NCI-H2029 treated with DMSO at 0.1 percent for 48 hours (cell line): ENCODE data around the gene RPAP3.
A peak's percentile ranks its signal among the peaks of the same experiment; 100 is the strongest.

Experiments used
- DNase-seq: peaks from one replicate; lab custom pipeline; 2025; lab: John Stamatoyannopoulos, UW

Gene RPAP3, protein sequence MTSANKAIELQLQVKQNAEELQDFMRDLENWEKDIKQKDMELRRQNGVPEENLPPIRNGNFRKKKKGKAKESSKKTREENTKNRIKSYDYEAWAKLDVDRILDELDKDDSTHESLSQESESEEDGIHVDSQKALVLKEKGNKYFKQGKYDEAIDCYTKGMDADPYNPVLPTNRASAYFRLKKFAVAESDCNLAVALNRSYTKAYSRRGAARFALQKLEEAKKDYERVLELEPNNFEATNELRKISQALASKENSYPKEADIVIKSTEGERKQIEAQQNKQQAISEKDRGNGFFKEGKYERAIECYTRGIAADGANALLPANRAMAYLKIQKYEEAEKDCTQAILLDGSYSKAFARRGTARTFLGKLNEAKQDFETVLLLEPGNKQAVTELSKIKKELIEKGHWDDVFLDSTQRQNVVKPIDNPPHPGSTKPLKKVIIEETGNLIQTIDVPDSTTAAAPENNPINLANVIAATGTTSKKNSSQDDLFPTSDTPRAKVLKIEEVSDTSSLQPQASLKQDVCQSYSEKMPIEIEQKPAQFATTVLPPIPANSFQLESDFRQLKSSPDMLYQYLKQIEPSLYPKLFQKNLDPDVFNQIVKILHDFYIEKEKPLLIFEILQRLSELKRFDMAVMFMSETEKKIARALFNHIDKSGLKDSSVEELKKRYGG

GRCh38 chr12:47705566-47706425, at the start of gene RPAP3:
Gene RPAP3, minus strand, starts transcription at chr12:47706030. Its CDS starts 3,190 bp downstream, at chr12:47702840.
- peak; percentile 62 for DNase-seq

DNA sequence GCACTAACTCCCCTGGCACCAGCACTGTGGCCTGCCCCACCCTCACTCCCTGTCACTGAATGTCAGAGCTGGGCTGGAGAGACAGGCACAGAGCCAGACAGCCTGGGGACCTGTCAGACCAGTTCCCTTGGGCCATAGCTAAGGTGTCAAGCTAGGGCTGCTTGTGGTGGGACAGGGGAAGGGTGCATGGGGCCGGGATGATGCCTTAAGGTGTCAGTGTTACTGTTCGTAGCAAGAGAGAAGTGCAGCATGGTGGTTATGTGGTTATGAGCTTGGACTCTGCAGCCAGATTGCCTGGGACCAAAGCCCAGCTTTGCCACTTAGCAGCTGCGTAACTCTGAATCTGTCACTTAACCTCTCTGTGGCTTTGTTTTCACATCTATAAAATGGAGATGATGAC, 49.1 kb upstream of the RPAP3 start:
- peak; percentile 74 for DNase-seq

- no peak for DNase-seq
These were observed 48.3 kb upstream of the RPAP3 start for GRCh38 chr12:47754126-47754525.

- no peak for DNase-seq
These were observed 47.5 kb upstream of the RPAP3 start for GRCh38 chr12:47753021-47754001.

GRCh38 chr12:47752552-47752951, 46.7 kb upstream of the RPAP3 start:
- DNase-seq: no peak

DNA sequence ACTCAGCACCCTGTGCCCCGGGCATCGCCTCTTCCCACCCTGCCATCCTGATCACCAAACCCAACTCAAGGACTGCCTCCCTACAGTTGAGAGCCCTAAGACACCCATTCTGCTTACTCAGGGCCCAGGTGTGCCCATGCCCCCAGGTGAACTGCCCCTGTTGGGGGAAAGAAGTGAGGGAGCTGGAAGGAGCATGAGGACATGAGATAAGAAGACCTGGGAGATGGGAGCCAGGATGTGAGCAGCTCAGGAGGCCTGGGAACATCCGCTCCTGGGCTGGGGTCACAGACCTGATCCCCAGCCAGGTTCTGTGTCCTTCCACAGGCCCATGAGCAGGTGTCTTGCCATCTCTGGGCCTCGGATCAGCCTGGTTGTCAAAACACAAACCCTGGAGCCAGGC, 46.3 kb upstream of the RPAP3 start:
- no peak for DNase-seq

DNA sequence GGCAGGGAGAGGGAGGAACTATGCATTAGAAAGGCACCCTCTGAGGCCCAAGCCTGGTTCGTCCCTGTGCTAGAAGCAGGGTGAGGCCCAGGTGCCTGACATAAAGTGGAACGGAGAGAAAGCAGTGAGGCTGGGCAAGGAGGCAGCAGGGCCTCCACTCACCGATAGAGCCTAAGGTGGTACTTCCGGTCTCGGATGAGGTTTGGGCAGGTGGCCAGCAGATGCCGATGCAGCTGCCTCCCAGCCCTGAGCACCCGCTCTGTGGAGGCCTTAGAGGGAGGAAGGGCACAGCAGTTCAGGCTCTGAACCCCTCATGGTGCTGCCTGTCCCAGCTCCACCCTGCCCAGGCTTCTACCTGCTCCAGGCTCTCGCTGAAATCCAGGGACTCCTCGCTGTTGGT, 45.7 kb upstream of the RPAP3 start:
- no peak for DNase-seq

GRCh38 chr12:47750916-47751470, 45.2 kb upstream of the RPAP3 start:
- DNase-seq: no peak

- DNase-seq: no peak
These were observed 44.5 kb upstream of the RPAP3 start for GRCh38 chr12:47750229-47750798.

DNA sequence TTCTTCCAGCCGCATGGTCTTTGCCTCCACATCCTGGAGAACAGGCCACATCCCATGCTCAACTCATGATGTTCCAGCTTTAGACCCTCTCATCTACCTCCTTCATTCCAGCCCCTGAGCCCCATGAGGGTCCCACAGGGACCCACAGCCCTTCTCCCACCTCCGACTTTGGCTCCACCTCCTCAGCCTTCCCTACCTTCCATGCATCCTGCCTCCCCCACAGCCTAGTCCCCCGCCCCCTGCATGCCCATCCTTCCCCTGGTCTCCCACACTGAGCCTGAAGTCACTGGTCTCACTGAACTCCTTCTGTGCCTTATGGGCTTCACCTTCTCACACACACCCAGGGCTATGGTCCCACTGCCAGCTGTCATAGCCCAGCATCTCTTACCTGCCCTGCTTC, 43.1 kb upstream of the RPAP3 start:
- DNase-seq: no peak

GRCh38 chr12:47748507-47748828, 42.6 kb upstream of the RPAP3 start:
- no peak for DNase-seq

GRCh38 chr12:47747596-47748506, 42.0 kb upstream of the RPAP3 start:
- no peak for DNase-seq

DNA sequence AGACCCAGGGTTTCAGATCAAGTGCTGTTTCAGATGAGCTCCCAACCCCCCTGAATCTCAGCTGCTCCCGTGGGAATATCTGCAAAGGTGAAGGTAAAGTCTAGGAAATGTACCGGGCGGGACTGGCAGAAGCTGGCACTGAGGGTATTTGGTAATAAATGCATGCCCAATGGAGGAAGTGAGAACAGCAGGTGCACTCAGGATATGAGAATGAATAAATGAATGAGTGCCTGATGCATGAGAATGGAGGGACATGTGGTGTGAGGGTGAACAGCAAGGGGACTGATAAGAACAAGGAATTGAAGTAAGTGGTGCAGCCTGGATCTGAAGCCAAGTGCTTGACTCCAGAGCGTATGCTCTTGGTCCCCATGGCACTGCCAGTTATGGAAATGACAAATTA, 41.3 kb upstream of the RPAP3 start:
- DNase-seq: no peak

GRCh38 chr12:47746523-47746922, 40.7 kb upstream of the RPAP3 start:
- no peak for DNase-seq

- DNase-seq: no peak
These were observed 40.2 kb upstream of the RPAP3 start for GRCh38 chr12:47746073-47746472.

DNA sequence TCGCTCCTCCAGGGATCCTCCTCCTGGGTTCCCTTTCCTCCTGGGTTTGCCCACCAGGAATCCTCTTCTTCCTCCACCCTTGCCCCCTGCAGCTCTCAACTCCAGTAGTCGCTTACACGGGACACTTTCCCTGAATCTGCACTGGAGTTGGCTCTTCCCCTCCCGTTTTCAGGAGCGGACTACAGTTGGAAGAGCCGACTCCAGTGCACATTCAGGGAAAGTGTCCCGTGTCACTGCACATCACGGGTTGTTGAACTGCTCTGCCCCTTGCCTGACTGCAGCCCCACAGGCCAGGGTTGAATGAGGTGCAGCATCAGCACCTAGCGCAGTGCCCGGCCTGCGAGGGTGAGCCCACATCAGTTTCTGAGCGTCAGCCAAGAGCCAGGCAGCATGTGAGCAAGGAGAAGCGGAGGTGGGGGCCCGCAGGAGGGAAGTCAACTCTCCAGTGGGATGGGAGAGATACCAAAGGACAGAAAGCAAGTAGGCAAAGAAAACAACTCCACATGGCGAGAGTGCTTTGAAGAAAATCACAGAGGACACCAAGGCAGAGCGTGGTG, 39.7 kb upstream of the RPAP3 start:
- no peak for DNase-seq

DNA sequence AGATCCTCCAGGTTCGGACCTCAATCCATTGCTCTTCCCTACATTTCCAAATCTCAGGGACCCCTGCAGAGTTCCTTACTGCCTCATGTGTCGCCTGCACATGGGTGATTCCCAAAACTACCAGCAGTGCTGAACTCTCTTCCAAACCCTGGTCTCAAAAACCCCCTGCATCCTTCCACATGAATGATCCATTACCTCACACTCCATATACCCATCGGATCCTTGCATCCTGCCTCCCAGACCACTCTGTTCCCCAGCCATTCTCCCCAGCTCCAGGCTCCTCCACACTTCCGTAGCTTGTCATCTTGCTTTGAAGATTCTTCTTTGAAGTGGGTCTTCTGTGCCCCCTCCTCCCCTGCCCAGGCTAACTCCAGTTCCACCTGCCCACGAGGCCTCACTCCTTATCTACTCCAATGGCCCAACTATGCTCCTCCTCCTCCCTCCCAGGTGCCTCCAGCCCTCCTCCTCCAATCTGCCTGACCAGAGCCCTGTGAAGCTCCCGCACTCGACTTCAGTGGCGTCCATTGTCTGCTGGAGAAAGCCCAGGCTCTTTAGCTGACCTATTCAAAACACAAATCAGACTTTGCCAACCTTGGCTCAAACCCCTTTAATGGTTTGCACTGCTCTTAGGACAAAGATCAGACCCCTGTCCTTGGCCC, 39.1 kb upstream of the RPAP3 start:
- no peak for DNase-seq

DNA sequence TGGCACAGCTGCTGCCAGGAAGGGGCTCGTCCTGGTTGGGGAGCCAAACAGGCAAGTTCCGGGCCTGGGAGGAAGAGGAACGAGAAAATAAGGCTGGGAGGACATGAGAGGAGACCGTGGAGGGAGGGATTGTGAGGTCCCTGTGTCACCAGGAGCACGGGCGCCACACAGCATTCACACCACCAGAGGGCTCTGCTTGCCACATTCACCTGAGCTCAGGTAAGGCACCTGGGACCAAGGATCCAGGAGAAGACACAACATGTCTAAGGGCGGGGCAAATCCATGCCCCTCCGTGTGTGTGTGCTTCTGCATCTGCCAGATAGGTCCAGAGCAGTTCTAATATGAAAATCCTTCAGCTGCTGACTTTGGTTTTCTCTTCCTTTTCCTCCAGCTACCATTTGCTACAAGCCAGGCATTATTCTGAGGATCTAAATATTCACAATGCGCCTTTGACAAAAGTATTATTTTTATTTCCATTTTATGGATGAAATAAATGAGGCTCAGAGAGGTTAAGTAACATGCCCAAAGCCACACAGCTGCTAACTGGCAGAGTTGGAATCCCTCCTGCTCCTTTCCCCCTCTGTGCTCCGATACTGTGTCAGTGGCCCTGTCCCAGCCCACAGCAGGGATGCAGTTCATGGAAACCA, 38.3 kb upstream of the RPAP3 start:
- peak; percentile 33 for DNase-seq
